Hematopoietic multipotent progenitor cell treated with erythropoietin and hydrocortisone succinate and interleukin-3 and kit ligand, for 15 days (in vitro differentiated cells): ENCODE data around the gene ROBO2.

Experiments used
- DNase-seq: peaks from one replicate; pipeline ENCODE4 v3.0.0-alpha.2; 2015; ENCODE audit warnings: low spot score

The ROBO2 gene

GRCh38 chr3:77411334-77411733 is 371.4 kb downstream of the ROBO2 start:
- no peak for DNase-seq

- DNase-seq = no peak
These were observed 372.1 kb downstream of the ROBO2 start for GRCh38 chr3:77412021-77412438.

GRCh38 chr3:77412584-77412983 is 372.7 kb downstream of the ROBO2 start:
- DNase-seq = no peak

GRCh38 chr3:77414881-77415280 is 375.0 kb downstream of the ROBO2 start:
- no peak for DNase-seq

- no peak for DNase-seq
These were observed 380.4 kb downstream of the ROBO2 start for GRCh38 chr3:77420336-77420735.

GRCh38 chr3:77421916-77422315 is 382.0 kb downstream of the ROBO2 start:
- DNase-seq = no peak

GRCh38 chr3:77426531-77426930 is 386.6 kb downstream of the ROBO2 start:
- DNase-seq = no peak

- DNase-seq = no peak
These were observed 387.6 kb downstream of the ROBO2 start for GRCh38 chr3:77427528-77427927.

GRCh38 chr3:77436908-77437307 is 397.0 kb downstream of the ROBO2 start:
- no peak for DNase-seq

- no peak for DNase-seq
These were observed 406.2 kb downstream of the ROBO2 start for GRCh38 chr3:77446084-77446483.

GRCh38 chr3:77446761-77447160 is 406.9 kb downstream of the ROBO2 start:
- DNase-seq = no peak

- no peak for DNase-seq
These were observed 409.8 kb downstream of the ROBO2 start for GRCh38 chr3:77449459-77450350.

- no peak for DNase-seq
These were observed 416.5 kb downstream of the ROBO2 start for GRCh38 chr3:77456431-77456830.

- DNase-seq = no peak
These were observed 417.0 kb downstream of the ROBO2 start for GRCh38 chr3:77456906-77457305.

GRCh38 chr3:77459926-77460325 is 420.0 kb downstream of the ROBO2 start:
- no peak for DNase-seq

GRCh38 chr3:77460326-77460725 is 420.4 kb downstream of the ROBO2 start:
- DNase-seq = no peak

- DNase-seq = no peak
These were observed 423.1 kb downstream of the ROBO2 start for GRCh38 chr3:77462951-77463350.

- DNase-seq = no peak
These were observed 424.3 kb downstream of the ROBO2 start for GRCh38 chr3:77464111-77464688.

GRCh38 chr3:77466562-77467115 is 426.7 kb downstream of the ROBO2 start:
- DNase-seq = no peak

- no peak for DNase-seq
These were observed 428.1 kb downstream of the ROBO2 start for GRCh38 chr3:77467702-77468625.

GRCh38 chr3:77468626-77469020 is 428.7 kb downstream of the ROBO2 start:
- no peak for DNase-seq

GRCh38 chr3:77475507-77475906 is 435.6 kb downstream of the ROBO2 start:
- DNase-seq = no peak
